HCT116 (cell line): Measurements from ENCODE around the gene SPOP. TPM values are rescaled to one million over a fixed set of nuclear protein-coding genes. Genes with fewer than 3 reads are reported as not detected.

ENCODE experiments used
- ATAC-seq: fragments of 200-7000 bp; cut with Tn5 transposase; 2 replicates; pipeline ENCODE4 v1.9.1; 2020; ENCODE audit warnings: mild to moderate bottlenecking, moderate library complexity
- BruUV-seq: library from RNA; stranded (reverse); fragments of 400-500 nt; replicated peaks from 2 replicates; lab custom pipeline; 2021; lab: Mats Ljungman, UMichigan
- CTCF ChIA-PET: fragments of 300-600 bp; sonication (Branson Sonifier 250); formaldehyde crosslinking; loops from one replicate; lab custom pipeline; 2021; ENCODE audit warnings: antibody characterized with exemption; lab: Charles Lee
- POLR2A ChIA-PET: fragments of 300-600, 350-600 bp; sonication (Branson Sonifier 250); formaldehyde crosslinking; loops from one replicate; lab custom pipeline; 2021; ENCODE audit warnings: antibody characterized with exemption; lab: Charles Lee
- RAD21 ChIA-PET, 2 experiments: fragments of 300-600 bp; sonication (Branson Sonifier 250); formaldehyde crosslinking; loops; one replicate each; lab custom pipeline; 2023; ENCODE audit warnings: low total read pairs in 2 of 2; ENCODE audit not compliant: uncharacterized antibody in 2 of 2, unreplicated experiment in 2 of 2, low non-redundant PET in 1 of 2; lab: Charles Lee
- DNase-seq: peaks from one replicate; pipeline ENCODE4 v3.0.0-alpha.2; 2010; ENCODE audit warnings: low read depth, low spot score
- H2AFZ ChIP-seq: fragments of 200-600 bp; shearing (Covaris generic), sonication (generic); 2 replicates; pipeline ENCODE4 v1.6.1; 2017; ENCODE audit warnings: low read depth, mixed run types, mixed read lengths, antibody characterized with exemption, low read length; ENCODE audit not compliant: poor library complexity, severe bottlenecking
- H3K27ac ChIP-seq: 2 replicates; pipeline ENCODE4 v1.5.1; 2012; ENCODE audit warnings: low read depth, low read length
- H3K27me3 ChIP-seq: fragments of 200-600 bp; sonication (generic); 2 replicates; pipeline ENCODE4 v1.6.1; 2016; ENCODE audit warnings: mixed run types, low read length, mixed read lengths; ENCODE audit not compliant: insufficient read depth
- H3K36me3 ChIP-seq, 2 experiments: fragments of 200-500 bp in 1 of 2; fragments of 200-600 bp in 1 of 2; sonication (Bioruptor generic) in 1 of 2; sonication (generic) in 1 of 2; 2 replicates each; pipeline versions ENCODE4 v1.5.1 to v1.6.1; 2014 to 2016; ENCODE audit warnings: low read length in 2 of 2, inconsistent platforms in 1 of 2, mixed read lengths in 1 of 2, mixed run types in 1 of 2; ENCODE audit not compliant: insufficient read depth in 2 of 2, control insufficient read depth in 1 of 2
- H3K4me1 ChIP-seq, 2 experiments: fragments of 200-600 bp in 1 of 2; sonication (generic) in 1 of 2; 2 replicates each; pipeline versions ENCODE4 v1.5.1 to v1.6.1; 2012 to 2017; ENCODE audit warnings: low read length in 2 of 2, inconsistent platforms in 1 of 2, mild to moderate bottlenecking in 1 of 2, mixed read lengths in 1 of 2, mixed run types in 1 of 2, moderate library complexity in 1 of 2; ENCODE audit not compliant: insufficient read depth in 2 of 2, control insufficient read depth in 1 of 2
- H3K4me2 ChIP-seq: fragments of 200-600 bp; sonication (generic); 2 replicates; pipeline ENCODE4 v1.6.1; 2017; ENCODE audit warnings: mixed run types, low read length, mixed read lengths
- H3K4me3 ChIP-seq, 2 experiments: fragments of 200-600 bp in 1 of 2; sonication (generic) in 1 of 2; replicated peaks in 1 of 2; 2 replicates each; pipeline ENCODE4 v1.5.1; 2011 to 2016; ENCODE audit warnings: low read length in 2 of 2, control low read depth in 1 of 2, low read depth in 1 of 2, mild to moderate bottlenecking in 1 of 2, mixed read lengths in 1 of 2, mixed run types in 1 of 2
- H3K79me2 ChIP-seq: fragments of 200-600 bp; sonication (generic); 2 replicates; pipeline ENCODE4 v1.6.1; 2017; ENCODE audit warnings: mild to moderate bottlenecking, mixed run types, low read length, moderate library complexity, mixed read lengths; ENCODE audit not compliant: insufficient read depth
- H3K9ac ChIP-seq: fragments of 200-600 bp; sonication (generic); 2 replicates; pipeline ENCODE4 v1.6.1; 2016; ENCODE audit warnings: low read length, mixed read lengths
- H3K9me2 ChIP-seq: fragments of 200-600 bp; sonication (generic), shearing (Covaris generic); 2 replicates; pipeline ENCODE4 v1.6.1; 2017; ENCODE audit warnings: mixed run types, mild to moderate bottlenecking, moderate library complexity; ENCODE audit not compliant: insufficient read depth
- H3K9me3 ChIP-seq, 2 experiments: fragments of 200-500 bp in 1 of 2; fragments of 200-600 bp in 1 of 2; sonication (Bioruptor generic) in 1 of 2; sonication (generic) in 1 of 2; 2 replicates each; pipeline ENCODE4 v1.6.1; 2014 to 2017; ENCODE audit warnings: low read length in 2 of 2, mixed read lengths in 2 of 2, inconsistent platforms in 1 of 2, low read depth in 1 of 2, mild to moderate bottlenecking in 1 of 2, mixed run types in 1 of 2, moderate library complexity in 1 of 2; ENCODE audit not compliant: control insufficient read depth in 1 of 2, insufficient read depth in 1 of 2
- H4K20me1 ChIP-seq: fragments of 200-600 bp; sonication (generic), shearing (Covaris generic); 2 replicates; pipeline ENCODE4 v1.6.1; 2017; ENCODE audit warnings: mixed run types, mild to moderate bottlenecking, moderate library complexity; ENCODE audit not compliant: insufficient read depth
- CBX3 ChIP-seq: IDR thresholded peaks from 2 replicates; pipeline ENCODE4 v1.6.1; 2012; ENCODE audit warnings: low read depth
- EGR1 ChIP-seq: IDR thresholded peaks from 2 replicates; pipeline ENCODE4 v1.6.1; 2012; ENCODE audit warnings: low read depth
- ELF1 ChIP-seq: IDR thresholded peaks from 2 replicates; pipeline ENCODE4 v1.6.1; 2012; ENCODE audit warnings: low read depth, borderline replicate concordance
- EZH2 ChIP-seq: fragments of 200-600 bp; sonication (generic); IDR thresholded peaks from 2 replicates; pipeline ENCODE4 v1.6.1; 2017; ENCODE audit warnings: antibody characterized with exemption, mixed run types
- EZH2phosphoT487 ChIP-seq: fragments of 200-600 bp; IDR thresholded peaks from 2 replicates; pipeline ENCODE4 v1.6.1; 2018; ENCODE audit warnings: antibody characterized with exemption, borderline replicate concordance
- POLR2AphosphoS5 ChIP-seq: IDR thresholded peaks from 2 replicates; pipeline ENCODE4 v1.6.1; 2011; ENCODE audit warnings: mild to moderate bottlenecking, low read depth, low read length, moderate library complexity
- RAD21 ChIP-seq: IDR thresholded peaks from 2 replicates; pipeline ENCODE4 v1.6.1; 2012; ENCODE audit warnings: low read depth, mild to moderate bottlenecking
- SIN3A ChIP-seq: IDR thresholded peaks from 2 replicates; pipeline ENCODE4 v1.6.1; 2012; ENCODE audit warnings: low read depth
- SP1 ChIP-seq: IDR thresholded peaks from 2 replicates; pipeline ENCODE4 v1.6.1; 2012; ENCODE audit warnings: low read depth
- TCF7L2 ChIP-seq: IDR thresholded peaks from 2 replicates; pipeline ENCODE4 v1.7.0; 2011; ENCODE audit warnings: borderline replicate concordance, inconsistent platforms; ENCODE audit not compliant: insufficient read depth, insufficient read length; ENCODE audit errors: extremely low read depth
- YY1 ChIP-seq: IDR thresholded peaks from 2 replicates; pipeline ENCODE4 v1.6.1; 2011; ENCODE audit warnings: low read length, low read depth, moderate library complexity, mild to moderate bottlenecking; ENCODE audit not compliant: insufficient replicate concordance; ENCODE audit errors: extremely low read depth
- ZFX ChIP-seq: fragments of 450-650 bp; IDR thresholded peaks from 2 replicates; pipeline ENCODE4 v1.6.1; 2017
- ZNF274 ChIP-seq: fragments of 200-500 bp; sonication (Bioruptor generic); IDR thresholded peaks from 2 replicates; pipeline ENCODE4 v1.6.1; 2014; ENCODE audit warnings: mild to moderate bottlenecking, low read depth, low read length, inconsistent platforms
- intact Hi-C: fragments of 100-400 bp; cut with micrococcal nuclease; formaldehyde crosslinking; loops from 2 replicates; pipeline ENCODE4 v1.10.0; 2022
- total RNA-seq: library from RNA; stranded (reverse); gene quantifications from one replicate; pipeline ENCODE4 v1.2.1, GENCODE V29; 2021; ENCODE audit not compliant: unreplicated experiment
- TF ChIP-seq, protein P1 (sequence below): IDR thresholded peaks from 2 replicates; pipeline ENCODE4 v1.6.1; 2011; ENCODE audit warnings: mild to moderate bottlenecking, low read length, moderate library complexity; ENCODE audit not compliant: insufficient replicate concordance; ENCODE audit errors: extremely low read depth

The SPOP gene
- total RNA-seq, 1 experiment from 2014 or later = 85.1 TPM

DNA sequence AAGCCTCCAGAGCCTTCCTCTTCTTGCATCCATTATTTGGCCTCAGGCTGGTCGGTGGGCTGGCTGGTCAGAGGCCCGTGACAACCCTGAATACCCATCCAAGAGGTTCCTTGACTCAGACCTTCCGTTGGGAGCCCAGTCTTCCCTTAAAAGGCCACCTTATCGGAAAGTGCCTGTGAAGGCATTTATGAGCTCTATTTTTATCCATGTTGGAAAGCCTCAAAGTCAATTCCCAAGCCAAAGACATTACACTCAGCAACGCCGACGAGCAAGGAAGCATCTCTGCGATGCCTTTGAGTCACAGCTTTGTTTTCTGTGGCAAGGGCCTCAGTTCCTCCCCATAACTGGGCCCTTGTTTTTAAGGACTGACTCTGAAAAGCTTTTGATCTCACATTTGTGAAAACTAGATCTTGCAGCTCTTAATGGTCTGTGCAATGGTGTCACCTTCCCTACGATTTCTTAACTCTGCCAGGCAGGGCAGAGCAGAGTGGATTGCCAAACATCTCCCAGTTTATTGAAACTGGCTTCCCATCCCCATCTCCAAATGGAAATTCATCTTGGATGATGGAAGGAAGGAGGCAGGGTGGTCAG is 13.3 kb upstream of the SPOP start:
- POLR2A ChIA-PET = no interaction called here
- Histone ChIP-seq H3K9ac (no peak overlapping the region), H3K4me1 (no peaks in the 10 kb centered on the region), H2AFZ (no peak overlapping the region), H3K4me3 (no peak overlapping the region), H3K36me3 (no peaks in the 10 kb centered on the region), H3K4me2 (no peak overlapping the region), H3K27me3 (no peaks in the 10 kb centered on the region), H3K27ac (no peak overlapping the region), H3K9me3 (no peaks in the 10 kb centered on the region), H4K20me1 (no peaks in the 10 kb centered on the region), H3K79me2 (no peaks in the 10 kb centered on the region), H3K9me2 (no peaks in the 10 kb centered on the region)
- DNase-seq = no peak
- ATAC-seq = no peak
- no TSS peak for BruUV-seq
- TF ChIP-seq EGR1 (no peak), ZFX (no peak), ZNF274 (no peak)
- intact Hi-C loops = no loop called here
- RAD21 ChIA-PET = no interaction called here
- CTCF ChIA-PET = interaction anchor here (1.4 to 9.3 kb wide), 2 partner anchors 121 to 124 kb away, joined by 6 to 92 read pairs; no protein-coding TSS in a partner anchor

DNA sequence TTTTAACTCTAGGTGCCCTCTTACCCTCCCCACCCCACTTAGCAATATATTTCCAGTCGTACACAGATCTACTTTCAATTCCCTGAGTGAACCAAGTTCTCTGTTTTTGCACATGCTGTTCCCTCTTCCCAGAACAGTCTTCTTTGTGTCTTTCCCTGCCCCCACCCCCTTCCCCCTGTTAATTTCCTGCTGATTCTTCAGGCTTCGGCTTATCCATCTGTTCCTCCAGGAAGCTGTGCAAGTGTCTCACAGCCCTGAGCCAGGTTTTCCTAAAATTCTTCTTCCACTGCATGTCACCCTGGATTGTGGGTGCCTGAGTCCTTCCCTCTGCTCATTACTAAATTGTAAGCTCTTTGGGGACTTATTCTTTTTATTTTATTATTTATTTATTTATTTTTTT is 12.4 kb upstream of the SPOP start:
- RAD21 ChIA-PET = no interaction called here
- CTCF ChIA-PET = interaction anchor here (1.4 to 9.3 kb wide), 3 partner anchors 120 to 123 kb away, joined by 6 to 92 read pairs (median 9); no protein-coding TSS in a partner anchor
- Histone ChIP-seq H3K27ac (no peak overlapping the region), H3K4me2 (no peak overlapping the region), H2AFZ (no peak overlapping the region), H3K9ac (no peak overlapping the region), H3K36me3 (no peaks in the 10 kb centered on the region), H3K4me1 (no peaks in the 10 kb centered on the region), H3K9me3 (no peaks in the 10 kb centered on the region), H3K9me2 (no peaks in the 10 kb centered on the region), H3K79me2 (no peaks in the 10 kb centered on the region), H3K27me3 (no peaks in the 10 kb centered on the region), H4K20me1 (no peaks in the 10 kb centered on the region), H3K4me3 (no peak overlapping the region)
- no TSS peak for BruUV-seq
- intact Hi-C loops = no loop called here
- POLR2A ChIA-PET = no interaction called here
- TF ChIP-seq, protein P1, sequence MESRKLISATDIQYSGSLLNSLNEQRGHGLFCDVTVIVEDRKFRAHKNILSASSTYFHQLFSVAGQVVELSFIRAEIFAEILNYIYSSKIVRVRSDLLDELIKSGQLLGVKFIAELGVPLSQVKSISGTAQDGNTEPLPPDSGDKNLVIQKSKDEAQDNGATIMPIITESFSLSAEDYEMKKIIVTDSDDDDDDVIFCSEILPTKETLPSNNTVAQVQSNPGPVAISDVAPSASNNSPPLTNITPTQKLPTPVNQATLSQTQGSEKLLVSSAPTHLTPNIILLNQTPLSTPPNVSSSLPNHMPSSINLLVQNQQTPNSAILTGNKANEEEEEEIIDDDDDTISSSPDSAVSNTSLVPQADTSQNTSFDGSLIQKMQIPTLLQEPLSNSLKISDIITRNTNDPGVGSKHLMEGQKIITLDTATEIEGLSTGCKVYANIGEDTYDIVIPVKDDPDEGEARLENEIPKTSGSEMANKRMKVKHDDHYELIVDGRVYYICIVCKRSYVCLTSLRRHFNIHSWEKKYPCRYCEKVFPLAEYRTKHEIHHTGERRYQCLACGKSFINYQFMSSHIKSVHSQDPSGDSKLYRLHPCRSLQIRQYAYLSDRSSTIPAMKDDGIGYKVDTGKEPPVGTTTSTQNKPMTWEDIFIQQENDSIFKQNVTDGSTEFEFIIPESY = no peak
- TF ChIP-seq TCF7L2 (no peak), SP1 (no peak), CBX3 (no peak), POLR2AphosphoS5 (no peak), SIN3A (no peak), RAD21 (no peak), EZH2 (no peak), YY1 (no peak), ELF1 (no peak), EZH2phosphoT487 (no peak)
- ATAC-seq = no peak
- DNase-seq = no peak
